OCI-LY3 (cell line): Measurements from ENCODE around the gene PDE4D.

Source experiments
- H2AFZ ChIP-seq: fragments of 200-600, 300-600 bp; shearing (Covaris generic); 2 replicates; pipeline ENCODE4 v1.6.0; 2014; ENCODE audit warnings: antibody characterized with exemption, low read depth, low read length
- H3K27ac ChIP-seq: fragments of 200-600, 300-600 bp; sonication (generic); 2 replicates; pipeline ENCODE4 v1.5.1; 2014; ENCODE audit warnings: mild to moderate bottlenecking, low read length, moderate library complexity, mixed read lengths
- H3K27me3 ChIP-seq: fragments of 200-600, 300-600 bp; sonication (generic); 2 replicates; pipeline ENCODE4 v1.6.1; 2014; ENCODE audit warnings: low read depth, low read length, mixed read lengths
- H3K36me3 ChIP-seq: fragments of 200-600, 300-600 bp; sonication (generic); replicated peaks from 2 replicates; pipeline ENCODE3; 2014; ENCODE audit warnings: low read depth, low read length, mixed read lengths
- H3K4me1 ChIP-seq: fragments of 300-600, 200-600 bp; sonication (generic); 2 replicates; pipeline ENCODE4 v1.6.1; 2014; ENCODE audit warnings: low read length, mixed read lengths
- H3K4me2 ChIP-seq: fragments of 200-600, 300-600 bp; sonication (generic); 2 replicates; pipeline ENCODE4 v1.6.1; 2014; ENCODE audit warnings: low read length, mixed read lengths
- H3K4me3 ChIP-seq: fragments of 300-600, 200-600 bp; sonication (generic); 2 replicates; pipeline ENCODE4 v1.5.1; 2014; ENCODE audit warnings: antibody characterized with exemption, mild to moderate bottlenecking, low read length, moderate library complexity
- H3K79me2 ChIP-seq: fragments of 300-600, 200-600 bp; shearing (Covaris generic); 2 replicates; pipeline ENCODE4 v1.6.1; 2014; ENCODE audit warnings: mild to moderate bottlenecking, low read length, mixed read lengths
- H3K9ac ChIP-seq: fragments of 300-600, 200-600 bp; shearing (Covaris generic); 2 replicates; pipeline ENCODE4 v1.6.0; 2014; ENCODE audit warnings: mild to moderate bottlenecking, low read length, moderate library complexity
- H3K9me3 ChIP-seq: fragments of 200-600, 300-600 bp; shearing (Covaris generic); 2 replicates; pipeline ENCODE4 v1.6.1; 2014; ENCODE audit warnings: low read length, mixed read lengths; ENCODE audit not compliant: insufficient read depth
- H4K20me1 ChIP-seq: fragments of 200-600, 300-600 bp; sonication (generic); 2 replicates; pipeline ENCODE4 v1.6.1; 2016; ENCODE audit warnings: low read length, mixed read lengths; ENCODE audit not compliant: insufficient read depth
- EZH2phosphoT487 ChIP-seq: fragments of 200-600 bp; shearing (Covaris generic); IDR thresholded peaks from 2 replicates; pipeline ENCODE4 v1.6.1; 2018; ENCODE audit warnings: antibody characterized with exemption, mixed run types, low read depth
- TF ChIP-seq, protein P1 (sequence below): fragments of 200-600, 300-600 bp; sonication (generic); IDR thresholded peaks from 2 replicates; pipeline ENCODE4 v1.5.1; 2014; ENCODE audit warnings: antibody characterized with exemption, low read length, low read depth

The PDE4D gene

DNA sequence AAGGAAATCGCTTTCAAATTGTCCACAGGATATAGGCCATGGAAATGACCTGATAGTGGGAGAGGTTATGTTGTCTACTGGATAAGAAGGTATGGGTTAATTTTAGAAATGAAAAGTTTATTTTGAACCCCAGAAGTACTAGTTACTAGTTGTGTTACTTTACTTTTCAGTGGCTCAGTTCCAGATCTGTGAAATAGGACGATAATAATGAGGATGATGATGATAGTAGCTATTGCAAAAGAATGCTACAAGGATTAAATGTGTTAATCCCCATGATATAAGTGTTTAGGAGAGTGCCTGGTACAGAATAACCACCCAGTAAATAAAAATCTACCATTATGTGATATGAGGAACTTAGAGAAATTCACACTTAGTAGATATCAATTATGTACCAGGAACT, 120.8 kb downstream of the PDE4D start:
- no peak overlapping the region for H3K9ac ChIP-seq
- TF ChIP-seq, protein P1, sequence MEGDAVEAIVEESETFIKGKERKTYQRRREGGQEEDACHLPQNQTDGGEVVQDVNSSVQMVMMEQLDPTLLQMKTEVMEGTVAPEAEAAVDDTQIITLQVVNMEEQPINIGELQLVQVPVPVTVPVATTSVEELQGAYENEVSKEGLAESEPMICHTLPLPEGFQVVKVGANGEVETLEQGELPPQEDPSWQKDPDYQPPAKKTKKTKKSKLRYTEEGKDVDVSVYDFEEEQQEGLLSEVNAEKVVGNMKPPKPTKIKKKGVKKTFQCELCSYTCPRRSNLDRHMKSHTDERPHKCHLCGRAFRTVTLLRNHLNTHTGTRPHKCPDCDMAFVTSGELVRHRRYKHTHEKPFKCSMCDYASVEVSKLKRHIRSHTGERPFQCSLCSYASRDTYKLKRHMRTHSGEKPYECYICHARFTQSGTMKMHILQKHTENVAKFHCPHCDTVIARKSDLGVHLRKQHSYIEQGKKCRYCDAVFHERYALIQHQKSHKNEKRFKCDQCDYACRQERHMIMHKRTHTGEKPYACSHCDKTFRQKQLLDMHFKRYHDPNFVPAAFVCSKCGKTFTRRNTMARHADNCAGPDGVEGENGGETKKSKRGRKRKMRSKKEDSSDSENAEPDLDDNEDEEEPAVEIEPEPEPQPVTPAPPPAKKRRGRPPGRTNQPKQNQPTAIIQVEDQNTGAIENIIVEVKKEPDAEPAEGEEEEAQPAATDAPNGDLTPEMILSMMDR = no peak
- no peak for TF ChIP-seq EZH2phosphoT487
- no peak overlapping the region for H3K4me2 ChIP-seq
- H4K20me1 ChIP-seq = no peaks in the 10 kb centered on the region
- H3K4me3 ChIP-seq = no peak overlapping the region
- H3K4me1 ChIP-seq = no peaks in the 10 kb centered on the region
- H3K27ac ChIP-seq = no peak overlapping the region
- no peaks in the 10 kb centered on the region for H3K36me3 ChIP-seq
- H3K79me2 ChIP-seq = no peaks in the 10 kb centered on the region
- no peaks in the 10 kb centered on the region for H3K9me3 ChIP-seq
- H3K27me3 ChIP-seq = no peaks in the 10 kb centered on the region
- no peak overlapping the region for H2AFZ ChIP-seq

DNA sequence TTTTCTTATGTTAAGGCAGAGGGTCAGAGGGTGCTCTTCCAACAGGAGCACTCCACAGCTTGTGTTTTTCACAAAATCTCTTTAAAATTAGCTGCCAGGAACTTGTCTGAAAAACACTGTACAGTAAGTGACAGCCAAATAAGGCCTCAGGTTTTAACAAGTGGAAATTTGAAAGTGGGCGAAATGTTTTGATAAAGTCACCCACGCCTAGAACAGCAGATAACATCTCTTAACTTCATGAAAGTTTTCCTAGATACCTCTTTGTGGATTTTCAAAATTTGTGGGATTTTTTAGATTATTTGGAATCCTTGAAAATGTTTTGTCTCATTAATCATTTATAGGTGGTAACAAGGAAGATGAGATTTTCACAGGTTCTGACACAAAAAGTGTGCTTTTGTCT, 121.3 kb downstream of the PDE4D start:
- Histone ChIP-seq H3K79me2 (no peaks in the 10 kb centered on the region), H2AFZ (no peak overlapping the region), H3K4me1 (no peaks in the 10 kb centered on the region), H3K27ac (no peak overlapping the region), H3K9ac (no peak overlapping the region), H3K4me2 (no peak overlapping the region), H3K36me3 (no peaks in the 10 kb centered on the region), H4K20me1 (no peaks in the 10 kb centered on the region), H3K27me3 (no peaks in the 10 kb centered on the region), H3K9me3 (no peaks in the 10 kb centered on the region), H3K4me3 (no peak overlapping the region)
- TF ChIP-seq, protein P1 = no peak
- TF ChIP-seq EZH2phosphoT487 = no peak

DNA sequence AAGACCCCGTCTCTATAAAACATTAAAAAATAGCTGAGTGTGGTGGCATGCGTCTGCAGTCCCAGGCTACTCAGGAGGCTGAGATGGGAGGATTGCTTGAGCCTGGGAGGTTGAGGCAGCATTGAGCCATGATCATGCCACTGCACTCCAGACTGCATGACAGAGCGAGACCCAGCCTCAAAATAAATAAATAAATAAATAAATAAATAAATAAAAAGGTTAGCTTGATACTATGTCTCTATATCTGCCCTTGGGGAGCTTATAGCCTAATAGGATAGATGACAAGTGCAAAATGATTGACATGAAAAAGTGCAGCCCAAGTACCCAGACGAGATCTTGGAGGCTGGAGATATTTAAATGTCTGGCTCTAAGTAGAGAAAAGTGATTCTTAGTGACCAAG, 122.6 kb downstream of the PDE4D start:
- H2AFZ ChIP-seq = no peak overlapping the region
- H3K79me2 ChIP-seq = no peaks in the 10 kb centered on the region
- no peaks in the 10 kb centered on the region for H3K9me3 ChIP-seq
- H3K4me2 ChIP-seq = no peak overlapping the region
- no peaks in the 10 kb centered on the region for H3K4me1 ChIP-seq
- H3K9ac ChIP-seq = no peak overlapping the region
- TF ChIP-seq EZH2phosphoT487 = no peak
- TF ChIP-seq, protein P1 = no peak
- H3K36me3 ChIP-seq = no peaks in the 10 kb centered on the region
- H3K27ac ChIP-seq = no peak overlapping the region
- no peak overlapping the region for H3K4me3 ChIP-seq
- no peaks in the 10 kb centered on the region; the same call in 1 of the 2 replicates for H3K27me3 ChIP-seq
- H4K20me1 ChIP-seq = no peaks in the 10 kb centered on the region

DNA sequence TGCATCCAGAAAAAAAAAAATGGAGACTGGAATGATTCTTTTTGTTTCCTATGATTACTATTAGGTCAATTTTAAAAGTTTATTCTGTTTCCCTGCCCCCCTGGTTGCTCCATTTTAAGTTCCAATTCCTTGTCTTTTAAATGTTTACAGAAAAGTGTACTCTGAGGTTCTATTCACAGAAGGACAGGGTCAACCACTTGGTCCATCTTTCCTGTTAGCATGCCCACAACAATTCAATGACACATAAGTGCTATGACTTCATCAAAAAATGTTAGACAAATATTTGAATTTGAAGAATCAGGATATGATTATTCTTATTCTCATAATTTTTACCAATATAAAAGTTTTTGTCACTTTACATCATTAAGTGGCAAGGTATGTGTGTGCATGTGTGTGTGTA, 123.7 kb downstream of the PDE4D start:
- H3K27me3 ChIP-seq = no peaks in the 10 kb centered on the region; the same call in 1 of the 2 replicates

More for the DNA sequence above, 123.7 kb downstream of the PDE4D start:
- Histone ChIP-seq H3K79me2 (no peaks in the 10 kb centered on the region), H3K36me3 (no peaks in the 10 kb centered on the region), H3K4me3 (no peak overlapping the region), H3K9ac (no peak overlapping the region), H3K4me2 (no peak overlapping the region), H3K9me3 (no peaks in the 10 kb centered on the region), H2AFZ (no peak overlapping the region), H3K4me1 (no peaks in the 10 kb centered on the region), H4K20me1 (no peaks in the 10 kb centered on the region), H3K27ac (no peak overlapping the region)
- no peak for TF ChIP-seq EZH2phosphoT487
- TF ChIP-seq, protein P1 = no peak
